IPS-18c (cell line): ENCODE results near the gene C2orf42.
"Not testable (repeated sequence)": the region's sequence is repeated elsewhere in the genome, so short reads cannot be mapped to it uniquely, and the experiment has no call there.

ENCODE experiments used
- H3K4me3 ChIP-seq: 2 replicates; pipeline ENCODE4 v1.7.0; 2013; ENCODE audit warnings: low read depth, mild to moderate bottlenecking, low read length, moderate library complexity; ENCODE audit not compliant: insufficient read depth
- H3K9me3 ChIP-seq: one replicate; pipeline ENCODE4 v1.6.1; 2013; ENCODE audit warnings: mild to moderate bottlenecking, low read length, moderate library complexity; ENCODE audit not compliant: control insufficient read depth, insufficient read depth

The C2orf42 gene

DNA sequence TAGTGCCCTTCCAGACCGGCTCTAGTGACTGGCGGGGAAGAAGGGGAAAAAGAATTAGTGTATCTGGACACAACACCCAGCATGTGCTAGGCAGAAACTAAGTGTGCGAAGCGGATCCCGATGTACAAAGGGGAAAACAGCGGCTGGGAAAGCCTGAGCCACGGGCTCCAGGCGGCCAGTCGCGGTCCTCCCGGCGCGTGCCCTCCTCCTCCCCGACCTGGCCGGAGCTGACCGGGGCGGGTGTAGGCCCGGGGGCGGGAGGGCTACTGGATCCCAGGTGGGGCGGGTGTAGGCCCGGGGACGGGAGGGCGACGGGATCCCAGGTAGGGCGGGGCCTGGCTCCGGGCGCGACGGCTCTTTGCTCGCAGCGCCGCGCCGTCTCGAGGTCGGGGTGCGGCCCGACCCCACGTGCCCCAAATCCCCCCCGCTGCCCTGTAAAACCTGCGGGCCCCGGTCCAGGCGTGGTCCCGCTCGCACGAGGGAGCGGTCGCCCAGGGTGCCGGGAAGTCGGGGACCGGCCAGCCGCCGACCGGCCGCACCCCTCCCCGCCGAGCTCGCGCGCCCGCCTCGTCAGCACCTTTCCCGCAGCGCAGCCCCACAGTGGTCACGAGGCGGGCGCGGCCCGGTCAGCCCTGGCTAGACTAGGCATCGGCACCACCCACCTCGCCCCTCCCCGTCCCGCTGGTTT, 48.8 kb downstream of the C2orf42 start:
- Histone ChIP-seq H3K4me3 (peak overlapping the region; percentile 51), H3K9me3 (no peaks in the 10 kb centered on the region)

DNA sequence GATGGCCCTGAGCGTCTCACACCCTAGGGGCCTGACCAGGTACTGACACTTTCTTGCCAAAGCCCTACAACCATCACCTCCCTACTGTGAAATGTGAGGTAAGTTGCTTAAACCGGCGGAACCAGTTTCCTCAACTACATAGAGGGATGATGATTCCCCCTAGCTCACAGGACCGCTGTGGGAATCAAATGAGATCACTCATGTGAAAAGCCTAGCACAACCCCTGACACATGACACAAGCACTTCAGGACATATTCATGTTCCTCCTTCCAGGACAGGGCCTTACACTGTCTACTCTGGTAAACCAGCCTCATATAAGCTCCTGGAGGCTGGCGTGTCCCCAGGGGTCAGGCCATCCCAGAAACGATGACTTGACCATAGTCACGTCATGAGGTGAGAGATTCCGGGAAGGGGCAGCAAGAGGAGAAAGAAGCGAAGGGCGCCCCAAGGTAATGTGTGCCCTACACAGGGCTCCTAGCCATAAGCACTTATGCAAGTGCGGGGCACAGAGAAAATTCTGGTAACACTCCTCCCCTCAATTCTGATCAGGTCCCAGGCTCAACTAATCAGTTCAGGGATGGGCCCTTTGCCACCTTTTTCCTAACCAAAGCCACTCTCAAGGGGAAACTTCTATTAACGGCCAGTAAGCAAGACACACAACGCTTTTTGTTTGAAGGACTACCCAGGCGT, 49.5 kb downstream of the C2orf42 start:
- H3K9me3 ChIP-seq, result no peaks in the 10 kb centered on the region
- H3K4me3 ChIP-seq, result peak overlapping the region; percentile 51

DNA sequence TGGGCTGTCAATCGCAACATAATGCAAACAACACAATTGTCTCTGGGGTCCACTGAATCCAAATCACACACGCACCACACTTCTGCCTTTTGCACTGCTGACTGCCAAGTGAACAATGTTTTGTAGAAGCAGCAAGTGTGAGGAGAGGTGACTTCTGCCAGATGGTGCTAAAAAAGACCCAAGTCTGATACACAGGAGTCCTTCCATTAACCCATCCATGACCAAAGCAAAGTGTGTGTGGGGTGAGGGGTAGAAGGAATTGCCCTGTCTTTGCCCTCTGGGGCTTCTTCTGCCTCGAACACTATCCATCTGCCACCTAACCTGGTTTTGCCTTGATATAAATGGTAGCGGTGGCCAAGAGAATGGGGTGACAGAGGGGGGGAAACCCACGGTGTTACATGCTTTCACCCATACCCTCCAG, 50.0 kb downstream of the C2orf42 start:
- Histone ChIP-seq H3K4me3 (no peak overlapping the region), H3K9me3 (no peaks in the 10 kb centered on the region)

DNA sequence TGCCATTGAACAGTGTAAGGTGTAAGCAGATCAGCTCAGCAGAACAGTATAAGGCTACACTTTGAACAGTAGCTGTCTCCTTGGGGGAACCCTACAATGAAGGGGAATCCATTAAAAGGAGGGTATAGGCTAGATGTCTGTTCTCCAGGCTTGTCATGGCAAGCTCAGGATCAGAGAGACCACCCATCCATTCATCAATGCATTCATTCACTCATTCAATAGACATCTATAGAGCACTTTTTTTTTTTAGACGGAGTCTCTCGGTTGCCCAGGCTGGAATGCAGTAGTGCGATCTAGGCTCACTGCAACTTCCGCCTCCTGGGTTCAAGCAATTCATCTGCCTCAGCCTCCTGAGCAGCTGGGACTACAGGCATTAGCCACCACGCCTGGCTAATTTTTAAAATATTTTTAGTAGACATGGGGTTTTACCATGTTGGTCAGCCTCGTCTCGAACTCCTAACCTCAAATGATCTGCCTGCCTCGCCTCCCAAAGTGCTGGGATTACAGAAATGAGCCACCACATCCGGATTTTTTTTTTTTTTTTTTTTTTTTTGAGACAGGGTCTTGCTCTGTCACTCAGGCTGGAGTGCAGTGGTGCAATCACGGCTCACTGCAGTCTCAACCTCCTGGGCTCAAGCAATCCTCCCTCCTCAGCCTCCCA, 56.4 kb downstream of the C2orf42 start:
- not testable (repeated sequence) for H3K4me3 ChIP-seq, H3K9me3 ChIP-seq

- no peak overlapping the region for H3K4me3 ChIP-seq
- H3K9me3 ChIP-seq, result peaks cover 2% of the 10 kb centered on the region
Measured at GRCh38 chr2:70133491-70134322, 57.1 kb downstream of the C2orf42 start.

- no peak overlapping the region for H3K4me3 ChIP-seq
- H3K9me3 ChIP-seq, result peaks cover 2% of the 10 kb centered on the region
Measured at GRCh38 chr2:70133127-70133452, 57.7 kb downstream of the C2orf42 start.

DNA sequence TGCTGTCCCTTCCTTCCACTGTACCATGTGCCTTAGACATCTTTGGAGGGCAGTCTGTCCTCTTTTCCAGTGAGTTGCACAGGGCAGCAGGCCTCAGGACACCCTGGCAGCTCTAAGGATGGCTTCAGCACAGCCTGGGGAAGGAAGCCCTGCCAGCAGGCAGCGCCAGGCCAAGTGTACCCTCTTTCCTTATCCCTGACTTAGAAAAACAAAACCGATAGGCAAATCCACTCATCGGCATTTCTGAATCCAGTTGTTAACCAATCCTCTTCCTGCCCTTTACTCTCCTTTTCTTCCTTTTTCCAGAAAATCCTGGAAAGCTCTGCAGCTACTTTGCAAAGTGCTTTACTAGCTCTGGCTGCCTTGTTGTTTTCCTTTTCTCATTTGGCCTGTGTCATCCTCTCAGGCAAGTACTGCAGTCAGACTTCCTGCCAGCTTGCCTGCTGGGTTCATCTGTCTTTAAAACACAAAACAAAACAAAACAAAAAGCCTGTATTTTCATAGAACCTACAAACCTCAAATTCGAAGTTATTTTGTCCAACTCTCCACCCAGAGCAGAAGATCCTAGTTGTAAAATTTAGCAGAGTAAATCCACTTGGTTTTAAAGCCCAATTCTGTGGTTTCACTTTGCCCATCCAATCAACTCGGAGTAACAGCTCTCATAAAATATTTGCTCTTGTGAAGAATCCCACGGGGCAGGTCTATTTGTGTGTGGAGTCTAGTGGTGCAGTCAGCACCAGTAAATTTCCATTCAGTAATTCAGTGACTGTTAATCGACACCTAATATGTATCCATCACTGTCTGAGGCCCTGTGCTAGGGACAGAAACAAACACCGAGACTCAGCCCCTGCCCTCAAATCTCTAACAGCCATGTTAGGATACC, 58.3 kb downstream of the C2orf42 start:
- peaks cover 2% of the 10 kb centered on the region for H3K9me3 ChIP-seq
- H3K4me3 ChIP-seq, result no peak overlapping the region; the same call in 1 of the 2 replicates

GRCh38 chr2:70131344-70132143, 59.3 kb downstream of the C2orf42 start:
- H3K9me3 ChIP-seq, H3K4me3 ChIP-seq: not testable (repeated sequence)

DNA sequence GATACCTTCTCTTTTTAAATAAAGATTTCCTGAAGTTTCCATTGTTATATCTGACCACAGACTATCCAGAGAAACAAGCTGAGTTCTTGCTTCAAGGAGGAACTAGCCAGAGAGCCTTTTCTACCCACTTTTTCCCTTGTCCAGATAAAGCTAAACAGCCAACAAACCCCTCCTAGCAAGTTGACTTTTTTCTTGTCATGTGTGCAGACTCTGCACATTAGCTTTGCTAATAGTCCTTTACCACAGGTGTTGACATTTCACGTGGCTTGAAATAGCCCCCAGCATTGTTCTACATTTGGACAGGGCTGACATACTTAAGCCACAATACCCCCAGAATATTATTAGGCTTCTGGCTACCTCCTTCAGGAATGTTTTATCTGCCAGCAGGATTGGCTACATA, 62.8 kb downstream of the C2orf42 start:
- Histone ChIP-seq H3K4me3 (no peak overlapping the region), H3K9me3 (peaks cover 2% of the 10 kb centered on the region)

DNA sequence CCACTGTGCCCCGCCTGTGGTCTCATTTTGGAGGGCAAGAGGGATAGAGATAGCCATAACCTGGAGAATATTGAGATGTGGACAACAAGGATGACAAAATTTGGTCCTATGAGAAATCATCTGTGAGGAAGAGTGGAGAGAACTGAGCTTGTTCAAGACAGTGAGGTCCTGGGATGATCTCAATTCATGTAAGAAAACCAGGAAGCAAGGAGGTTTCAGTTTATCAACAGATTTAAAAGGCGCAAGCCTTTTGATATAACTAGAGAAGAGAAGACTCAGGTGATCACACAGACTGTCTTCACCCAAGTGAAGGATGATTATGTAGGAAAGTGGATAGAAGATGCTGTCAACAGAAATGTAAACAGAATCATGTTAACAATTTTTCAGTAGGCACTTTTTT, 64.4 kb downstream of the C2orf42 start:
- no peak overlapping the region for H3K4me3 ChIP-seq
- peaks cover 2% of the 10 kb centered on the region for H3K9me3 ChIP-seq

GRCh38 chr2:70125498-70125898, 65.3 kb downstream of the C2orf42 start:
- H3K4me3 ChIP-seq, result peak overlapping the region; percentile 58; the same call in 1 of the 2 replicates

DNA sequence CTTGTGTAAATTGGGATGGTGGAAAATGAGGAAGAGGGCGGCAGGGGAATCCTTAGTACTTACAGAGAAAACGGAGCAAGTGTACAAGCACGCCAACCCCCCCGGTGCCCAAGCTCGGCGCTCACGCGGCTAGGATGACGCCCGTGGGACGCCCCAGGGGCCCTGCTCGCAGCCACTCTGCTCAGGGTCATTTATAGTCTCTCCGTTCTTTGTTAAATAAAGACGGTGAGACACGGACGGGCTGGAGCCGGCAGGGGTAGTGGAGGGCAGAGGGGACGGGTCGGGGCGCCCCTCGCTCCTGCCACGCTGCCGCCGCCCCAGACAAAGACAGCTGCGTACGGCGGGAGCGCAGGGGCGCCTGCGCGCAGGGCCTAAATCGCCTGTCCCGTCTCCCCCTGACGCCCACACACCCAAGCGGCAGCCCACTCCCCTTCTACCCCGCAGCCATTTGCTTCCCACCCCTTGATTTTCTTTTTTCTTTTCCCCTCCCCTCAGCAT, 65.8 kb downstream of the C2orf42 start:
- peaks cover 2% of the 10 kb centered on the region for H3K9me3 ChIP-seq
- H3K4me3 ChIP-seq, result peak overlapping the region; percentile 58; the same call in 1 of the 2 replicates

More at GRCh38 chr2:70125498-70125898, 65.3 kb downstream of the C2orf42 start:
- H3K9me3 ChIP-seq, result peaks cover 2% of the 10 kb centered on the region

DNA sequence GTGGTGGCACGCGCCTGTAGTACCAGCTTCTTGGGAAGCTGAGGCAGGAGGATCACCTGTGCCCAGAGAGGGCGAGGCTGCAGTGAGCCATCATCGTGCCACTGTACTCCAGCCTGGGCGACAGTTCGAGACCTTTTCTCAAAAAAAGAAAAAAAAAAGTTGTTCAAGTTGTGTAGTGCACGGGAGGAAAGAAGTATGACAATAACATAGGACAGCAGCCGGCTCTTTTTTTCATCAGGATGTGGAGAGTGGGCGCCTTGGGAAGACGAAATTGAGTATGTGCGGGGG, 67.0 kb downstream of the C2orf42 start:
- H3K9me3 ChIP-seq, result peaks cover under 1% of the 10 kb centered on the region

DNA sequence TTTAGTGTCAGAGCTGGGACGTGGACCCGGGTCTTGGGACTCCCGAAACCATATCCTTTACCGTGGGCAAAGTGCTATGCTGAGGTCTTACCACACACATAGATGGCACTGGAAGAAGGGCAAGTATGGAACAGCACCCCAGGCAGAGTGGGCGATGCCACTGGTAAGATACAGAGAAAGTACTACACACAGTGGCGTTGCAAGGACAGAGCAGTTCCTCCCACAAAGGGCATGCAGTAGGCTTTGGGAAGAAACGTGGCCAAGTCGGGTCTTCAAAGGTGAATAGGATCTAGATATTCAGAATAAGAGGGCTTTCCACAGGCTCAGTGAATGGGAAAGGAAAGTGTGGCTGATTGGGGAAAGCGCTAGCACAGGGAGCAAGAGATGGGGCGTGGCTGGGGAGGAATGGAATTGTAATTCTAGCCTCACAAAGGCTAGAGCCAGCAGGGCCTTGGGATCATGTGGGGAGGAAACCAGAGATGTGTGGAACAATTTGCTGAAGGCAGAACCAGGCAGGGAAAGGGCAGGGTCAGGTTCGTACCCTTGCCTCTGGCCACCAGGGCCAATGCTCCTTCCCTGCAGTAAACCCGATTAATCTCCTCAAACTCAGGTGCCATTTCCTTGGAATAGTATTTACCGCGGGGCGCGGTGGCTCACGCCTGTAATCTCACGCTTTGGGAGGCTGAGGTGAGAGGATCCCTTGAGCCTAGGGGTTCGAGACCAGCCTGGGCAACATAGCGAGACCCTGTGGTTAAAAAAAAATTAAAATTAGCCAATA, 67.6 kb downstream of the C2orf42 start:
- H3K9me3 ChIP-seq, result no peaks in the 10 kb centered on the region
- H3K4me3 ChIP-seq, result peak overlapping the region; percentile 58; the same call in 1 of the 2 replicates

More for the DNA sequence above, 67.0 kb downstream of the C2orf42 start:
- peak overlapping the region; percentile 58; the same call in 1 of the 2 replicates for H3K4me3 ChIP-seq

GRCh38 chr2:70122470-70122869, 68.3 kb downstream of the C2orf42 start:
- Histone ChIP-seq H3K4me3 (no peak overlapping the region), H3K9me3 (no peaks in the 10 kb centered on the region)
